H1 (cell line): ENCODE data around the gene CNTN5. TPM values are rescaled to one million over a fixed set of nuclear protein-coding genes. Genes with fewer than 3 reads are reported as not detected.
A peak's percentile ranks its signal among the peaks of the same experiment; 100 is the strongest.

Source experiments
- CTCF ChIA-PET: fragments of 300-600 bp; sonication (Branson Sonifier 250); formaldehyde crosslinking; loops from one replicate; lab custom pipeline; 2021; ENCODE audit not compliant: partially characterized antibody; lab: Charles Lee
- POLR2A ChIA-PET: fragments of 300-600 bp; sonication (Branson Sonifier 250); formaldehyde crosslinking; loops from one replicate; lab custom pipeline; 2021; ENCODE audit warnings: inconsistent platforms; ENCODE audit not compliant: partially characterized antibody; lab: Charles Lee
- DNase-seq, 2 experiments: peaks; one replicate each; pipeline versions ENCODE4 v3.0.0 to v3.0.0-alpha.2; 2010 to 2022; ENCODE audit warnings: low spot score in 2 of 2, low read depth in 1 of 2, mixed read lengths in 1 of 2
- FAIRE-seq: peaks from 2 replicates; lab custom pipeline; 2011; peaks lifted over from hg19 to GRCh38; lab: Jason Lieb, UNC
- H2AFZ ChIP-seq: 2 replicates; pipeline ENCODE4 v1.8.1; 2012; ENCODE audit warnings: low read length, inconsistent platforms
- H2AK5ac ChIP-seq: 2 replicates; pipeline ENCODE4 v1.6.1; 2013; ENCODE audit warnings: low read depth, low read length
- H2BK120ac ChIP-seq: replicated peaks from 2 replicates; pipeline ENCODE3; 2013; ENCODE audit warnings: low read depth, low read length, inconsistent platforms
- H2BK12ac ChIP-seq: 2 replicates; pipeline ENCODE4 v1.6.1; 2013; ENCODE audit warnings: low read depth, low read length
- H2BK15ac ChIP-seq: 2 replicates; pipeline ENCODE4 v1.6.1; 2013; ENCODE audit warnings: low read length
- H2BK20ac ChIP-seq: 2 replicates; pipeline ENCODE4 v1.6.1; 2013; ENCODE audit warnings: low read length
- H2BK5ac ChIP-seq: 2 replicates; pipeline ENCODE4 v1.6.1; 2013; ENCODE audit warnings: low read depth, low read length
- H3K14ac ChIP-seq: 2 replicates; pipeline ENCODE4 v1.6.1; 2013; ENCODE audit warnings: inconsistent platforms; ENCODE audit not compliant: insufficient read length
- H3K18ac ChIP-seq: 2 replicates; pipeline ENCODE4 v1.6.1; 2013; ENCODE audit warnings: low read length; ENCODE audit errors: extremely low read depth
- H3K23ac ChIP-seq: 2 replicates; pipeline ENCODE4 v1.6.1; 2013; ENCODE audit warnings: inconsistent platforms; ENCODE audit not compliant: insufficient read length
- H3K23me2 ChIP-seq: 2 replicates; pipeline ENCODE4 v1.6.1; 2013; ENCODE audit warnings: low read depth, low read length
- H3K27ac ChIP-seq: 2 replicates; pipeline ENCODE4 v1.6.1; 2011; ENCODE audit warnings: low read depth, low read length, inconsistent platforms
- H3K27me3 ChIP-seq, 4 experiments: replicated peaks in 1 of 4; 1 replicate in 1 of 4; 2 replicates in 3 of 4; pipeline versions ENCODE4 v1.6.1 to v1.8.1; 2011 to 2013; ENCODE audit warnings: low read length in 3 of 4, mild to moderate bottlenecking in 3 of 4, inconsistent platforms in 2 of 4, mixed read lengths in 2 of 4, moderate library complexity in 1 of 4; ENCODE audit not compliant: control insufficient read depth in 3 of 4, insufficient read depth in 3 of 4; ENCODE audit errors: extremely low read depth in 1 of 4
- H3K36me3 ChIP-seq, 4 experiments: 2 replicates each; pipeline versions ENCODE4 v1.6.1 to v1.8.1; 2011 to 2013; ENCODE audit warnings: mild to moderate bottlenecking in 4 of 4, low read length in 3 of 4, moderate library complexity in 2 of 4, control low read depth in 1 of 4, inconsistent platforms in 1 of 4; ENCODE audit not compliant: insufficient read depth in 4 of 4, control insufficient read depth in 2 of 4
- H3K4ac ChIP-seq: replicated peaks from 2 replicates; pipeline ENCODE3; 2013; ENCODE audit warnings: low read length, low read depth, mixed read lengths, inconsistent platforms; ENCODE audit not compliant: insufficient read length
- H3K4me1 ChIP-seq, 4 experiments: replicated peaks in 1 of 4; 1 replicate in 1 of 4; 2 replicates in 3 of 4; pipeline versions ENCODE4 v1.6.1 to v1.8.1; 2011 to 2013; ENCODE audit warnings: low read length in 3 of 4, inconsistent platforms in 2 of 4, mixed read lengths in 1 of 4; ENCODE audit not compliant: insufficient read depth in 4 of 4, control insufficient read depth in 3 of 4
- H3K4me2 ChIP-seq, 2 experiments: 2 replicates each; pipeline versions ENCODE4 v1.6.1 to v1.8.1; 2011 to 2013; ENCODE audit warnings: low read depth in 2 of 2, low read length in 2 of 2, control low read depth in 1 of 2, inconsistent platforms in 1 of 2, mild to moderate bottlenecking in 1 of 2; ENCODE audit not compliant: insufficient read depth in 1 of 2
- H3K4me3 ChIP-seq, 4 experiments: fragments of 200-600, 300-600 bp in 1 of 4; sonication (generic), shearing (Covaris generic), sonication (Bioruptor Twin) in 1 of 4; 2 replicates each; pipeline versions ENCODE4 v1.5.1 to v1.8.1; 2011 to 2016; ENCODE audit warnings: low read length in 4 of 4, low read depth in 3 of 4, control low read depth in 2 of 4, inconsistent platforms in 2 of 4, mild to moderate bottlenecking in 2 of 4, mixed read lengths in 1 of 4, moderate library complexity in 1 of 4; ENCODE audit not compliant: insufficient read depth in 2 of 4; ENCODE audit errors: extremely low read depth in 1 of 4
- H3K56ac ChIP-seq: replicated peaks from 2 replicates; pipeline ENCODE3; 2013; ENCODE audit warnings: low read depth, mild to moderate bottlenecking, mixed read lengths, low read length, inconsistent platforms; ENCODE audit not compliant: insufficient read length
- H3K79me1 ChIP-seq: 2 replicates; pipeline ENCODE4 v1.6.1; 2013; ENCODE audit warnings: low read depth, low read length, control low read depth
- H3K79me2 ChIP-seq, 2 experiments: 2 replicates each; pipeline versions ENCODE4 v1.6.1 to v1.8.1; 2012 to 2013; ENCODE audit warnings: low read length in 2 of 2, mild to moderate bottlenecking in 2 of 2, inconsistent platforms in 1 of 2; ENCODE audit not compliant: insufficient read depth in 2 of 2, control insufficient read depth in 1 of 2
- H3K9ac ChIP-seq, 4 experiments: replicated peaks in 1 of 4; 1 replicate in 1 of 4; 2 replicates in 3 of 4; pipeline versions ENCODE4 v1.6.1 to v1.8.1; 2011 to 2013; ENCODE audit warnings: low read depth in 3 of 4, low read length in 3 of 4, control low read depth in 2 of 4, mild to moderate bottlenecking in 2 of 4, moderate library complexity in 2 of 4, inconsistent platforms in 1 of 4; ENCODE audit errors: extremely low read depth in 1 of 4
- H3K9me3 ChIP-seq, 2 experiments: 2 replicates each; pipeline versions ENCODE4 v1.6.1 to v1.8.1; 2012 to 2013; ENCODE audit warnings: mild to moderate bottlenecking in 2 of 2, moderate library complexity in 2 of 2, control low read depth in 1 of 2, inconsistent platforms in 1 of 2, low read depth in 1 of 2, low read length in 1 of 2, mixed read lengths in 1 of 2; ENCODE audit not compliant: insufficient read depth in 2 of 2
- H4K20me1 ChIP-seq, 2 experiments: replicated peaks in 1 of 2; 2 replicates each; pipeline versions ENCODE3 to v1.8.1; 2011 to 2013; ENCODE audit warnings: inconsistent platforms in 2 of 2, low read length in 2 of 2, mild to moderate bottlenecking in 1 of 2; ENCODE audit not compliant: insufficient read depth in 2 of 2, control insufficient read depth in 1 of 2
- H4K5ac ChIP-seq: 2 replicates; pipeline ENCODE4 v1.6.1; 2013; ENCODE audit warnings: low read length, low read depth, mixed read lengths, inconsistent platforms; ENCODE audit not compliant: insufficient read length
- H4K8ac ChIP-seq: 2 replicates; pipeline ENCODE4 v1.8.0; 2013; ENCODE audit warnings: mild to moderate bottlenecking, moderate library complexity, low read length, inconsistent platforms; ENCODE audit not compliant: insufficient read depth; ENCODE audit errors: extremely low read depth
- H4K91ac ChIP-seq: replicated peaks from 2 replicates; pipeline ENCODE3; 2013; ENCODE audit warnings: low read length, mixed read lengths, inconsistent platforms; ENCODE audit not compliant: insufficient read length
- GTF2F1 ChIP-seq: IDR thresholded peaks from 2 replicates; pipeline ENCODE4 v1.6.1; 2012; ENCODE audit warnings: low read depth, low read length, improper control_type of control experiment, borderline replicate concordance
- SP1 ChIP-seq: IDR thresholded peaks from 2 replicates; pipeline ENCODE4 v1.6.1; 2011; ENCODE audit warnings: low read depth, low read length
- WGBS, 2 experiments: shearing (Covaris generic) in 1 of 2; methylation state at CpG; one replicate each; pipeline versions ENCODE4 v1.1.6 to v1.1.7; 2013 to 2015; ENCODE audit warnings: low lambda C conversion rate in 2 of 2, mixed read lengths in 2 of 2, inconsistent platforms in 1 of 2, low coverage in 1 of 2, missing lambda C conversion rate in 1 of 2; ENCODE audit not compliant: insufficient replicate concordance in 2 of 2, insufficient coverage in 1 of 2, insufficient read length in 1 of 2; ENCODE audit errors: extremely low coverage in 1 of 2, missing lambda C conversion rate in 1 of 2; 5-methylcytosine and 5-hydroxymethylcytosine counted together
- polyA plus RNA-seq, 7 experiments: library from polyadenylated mRNA; depleted of rRNA in 3 of 7; stranded (reverse) in 5 of 7; unstranded in 2 of 7; fragments of >200 nt in 5 of 7; fragments of 200-250 nt in 2 of 7; gene quantifications; 1 replicate in 5 of 7; 2 replicates in 1 of 7; 4 replicates in 1 of 7; pipeline versions ENCODE4 v1.2.1 to v1.2.3, GENCODE V29; 2011 to 2013; ENCODE audit warnings: missing spikeins in 2 of 7, mixed read lengths in 2 of 7
- total RNA-seq: library from RNA; stranded (reverse); fragmentation: NEBNext Ultra II Directional; extraction: Animal tissue kit (Norgen Biotek cat#: 25700); gene quantifications from 2 replicates; pipeline ENCODE4 v1.2.1, GENCODE V29; 2021

CNTN5 gene
- total and polyA plus RNA-seq, 2 of the 8 experiments (the other 6 are each of a cell fraction or from before 2014, with no cell fraction given): not detected

DNA sequence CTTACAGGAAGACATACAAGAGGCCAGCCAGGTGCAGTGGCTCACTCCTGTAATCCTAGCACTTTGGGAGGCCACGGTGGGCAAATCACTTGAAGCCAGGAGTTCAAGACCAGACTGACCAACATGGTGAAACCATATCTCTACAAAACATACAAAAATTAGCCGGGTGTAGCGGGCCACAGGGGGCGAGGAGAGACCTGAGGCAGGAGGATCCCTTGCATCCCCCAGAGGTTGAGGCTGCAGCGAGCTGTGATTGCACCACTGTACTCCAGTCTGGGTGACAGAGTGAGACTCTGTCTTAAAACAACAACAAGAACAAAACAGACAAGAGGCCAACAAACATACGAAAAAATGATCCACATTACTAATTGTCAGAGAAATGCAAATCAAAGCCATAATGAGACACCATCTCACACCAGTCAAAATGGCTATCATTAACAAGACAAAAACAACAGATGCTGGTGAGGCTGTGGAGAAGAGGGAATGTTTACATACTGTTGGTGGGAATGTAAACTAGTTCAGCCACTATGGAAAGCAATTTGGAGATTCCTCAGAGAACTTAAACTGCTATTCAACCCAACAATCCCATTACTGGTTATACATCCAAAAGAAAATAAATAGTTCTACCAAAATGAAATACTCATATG, 1167.5 kb downstream of the CNTN5 start:
- Histone ChIP-seq H3K4me1 (peaks cover 0 to 3% (median 2%) of the 10 kb centered on the region in 4 experiments; a peak in 4 of 7 replicates), H4K91ac (no peak overlapping the region), H3K36me3 (no peaks in the 10 kb centered on the region), H2BK120ac (no peak overlapping the region), H3K18ac (no peak overlapping the region), H3K9ac (no peak overlapping the region), H3K56ac (no peak overlapping the region), H3K23me2 (no peaks in the 10 kb centered on the region), H3K79me2 (no peaks in the 10 kb centered on the region), H3K4me2 (no peak overlapping the region), H3K4ac (no peak overlapping the region), H3K23ac (no peak overlapping the region), H3K79me1 (no peaks in the 10 kb centered on the region), H2BK12ac (no peak overlapping the region), H3K4me3 (no peak overlapping the region), H4K20me1 (no peaks in the 10 kb centered on the region), H2BK15ac (no peak overlapping the region), H3K27ac (no peak overlapping the region), H3K14ac (no peak overlapping the region), H2AK5ac (no peak overlapping the region), H4K5ac (peak overlapping the region; percentile 72)
- no peak for FAIRE-seq
- CTCF ChIA-PET: interaction anchor here (1.5 to 1.6 kb wide), 2 partner anchors 20 to 21 kb away, joined by 3 to 4 read pairs; no protein-coding TSS in a partner anchor
- 86% methylated on average over 6 of the region's 6 CpGs; no CpG with 5 or more reads in 1 of the 2 experiments for WGBS, 2 experiments
- no peak for TF ChIP-seq GTF2F1
- peak; percentile 30; the same call in 1 of the 2 replicates for TF ChIP-seq SP1
- TF ChIP-seq, all 59 proteins: peak for 1
- Histone ChIP-seq H3K27me3 (no peaks in the 10 kb centered on the region), H2BK5ac (peak overlapping the region; percentile 77; the same call in 1 of the 2 replicates), H4K8ac (peak overlapping the region; percentile 45; the same call in 1 of the 2 replicates), H2AFZ (no peak overlapping the region), H2BK20ac (no peak overlapping the region), H3K9me3 (no peaks in the 10 kb centered on the region)
- no peak for DNase-seq
- POLR2A ChIA-PET: no interaction called here
